ENCODE data around the gene ETV5. TPM values are rescaled to one million over a fixed set of nuclear protein-coding genes. Genes with fewer than 3 reads are reported as not detected.

ETV5 gene
- total and polyA plus RNA-seq, 2 donors (not counting 3 experiments of a cell fraction or from before 2014, with no cell fraction given), result 8.8 to 40.9 TPM

DNA sequence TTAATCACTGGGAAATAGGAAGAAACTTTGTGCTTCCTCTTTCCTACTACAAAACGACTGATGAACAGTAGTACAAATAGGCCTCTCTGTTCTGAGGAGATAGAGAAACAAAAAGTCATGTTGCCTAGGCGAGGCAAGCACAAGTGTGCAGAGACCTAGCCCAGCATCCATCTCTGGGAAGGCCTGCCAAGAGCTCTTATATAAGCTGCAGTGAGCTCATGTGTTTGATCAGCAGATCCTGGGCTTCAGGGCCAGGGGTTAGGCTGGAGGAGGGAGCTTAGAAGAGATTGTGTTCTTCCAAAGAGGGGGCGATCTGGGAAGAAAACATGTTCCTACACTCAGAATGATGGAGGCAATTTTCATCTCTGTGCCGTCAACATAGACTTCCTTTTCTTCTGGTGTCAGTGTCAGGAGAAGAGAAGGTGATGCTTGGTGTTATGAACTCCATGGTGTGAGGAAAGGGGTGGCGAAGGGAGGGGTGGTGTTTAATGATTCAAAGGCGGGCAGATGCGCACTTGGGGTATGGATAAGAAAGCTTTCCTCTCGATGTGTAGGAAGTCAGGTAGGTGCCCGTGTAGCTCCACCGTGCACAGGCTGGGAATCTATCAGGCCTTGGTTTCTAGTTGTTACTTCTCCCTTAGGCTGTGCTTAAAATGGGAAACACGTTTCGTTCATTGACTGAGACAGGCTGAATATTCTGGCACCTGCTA, 29.5 kb upstream of the ETV5 start:
- FAIRE-seq (no peak), DNase-seq (ENCODE audit: low read depth, low spot score) (no peak)
- Histone ChIP-seq H3K27me3 (ENCODE audit: control insufficient read depth in 2 of 2, insufficient read depth in 2 of 2, low read length in 2 of 2) (no peaks in the 10 kb centered on the region), H4K20me1 (replicated peaks; ENCODE audit: control insufficient read depth, extremely low read depth, insufficient read depth, low read length) (no peaks in the 10 kb centered on the region), H2AFZ (ENCODE audit: low read depth, low read length) (no peak overlapping the region), H3K36me3 (ENCODE audit: control insufficient read depth in 2 of 2, extremely low read depth in 1 of 2, insufficient read depth in 2 of 2, low read length in 2 of 2) (no peaks in the 10 kb centered on the region), H3K9me3 (replicated peaks; ENCODE audit: control insufficient read depth, insufficient read depth, low read length) (no peaks in the 10 kb centered on the region), H3K9ac (replicated peaks; ENCODE audit: extremely low read depth, insufficient read depth, low read length) (no peak overlapping the region), H3K9me1 (replicated peaks; ENCODE audit: control insufficient read depth, extremely low read depth, insufficient read depth, low read length) (no peaks in the 10 kb centered on the region), H3K4me1 (ENCODE audit: control insufficient read depth, extremely low read depth, insufficient read depth, low read length) (no peaks in the 10 kb centered on the region), H3K79me2 (ENCODE audit: control insufficient read depth, insufficient read depth, low read length) (no peaks in the 10 kb centered on the region), H3K4me2 (ENCODE audit: insufficient read depth, low read length) (no peak overlapping the region), H3K4me3 (replicated peaks in 1 of 3; ENCODE audit: insufficient read depth in 1 of 3, low read depth in 1 of 3, low read length in 3 of 3) (no peak overlapping the region), H3K27ac (ENCODE audit: insufficient read depth, low read depth, low read length) (no peak overlapping the region)
- TF ChIP-seq POLR2A (IDR thresholded peaks at IDR 0.05; ENCODE audit: low read depth, low read length) (no peak), FOS (IDR thresholded peaks at IDR 0.05; ENCODE audit: borderline replicate concordance, insufficient read depth, low read length) (no peak), JUN (IDR thresholded peaks at IDR 0.05; ENCODE audit: borderline replicate concordance, insufficient read depth, insufficient read length, low read depth) (no peak), MYC (IDR thresholded peaks at IDR 0.05; ENCODE audit: low read depth, low read length) (no peak), POLR2AphosphoS5 (IDR thresholded peaks at IDR 0.05; ENCODE audit: insufficient read depth, low read depth, low read length) (no peak), EZH2 (IDR thresholded peaks at IDR 0.05; ENCODE audit: borderline replicate concordance, low read depth, low read length, severe bottlenecking) (no peak), GATA2 (IDR thresholded peaks at IDR 0.05; ENCODE audit: insufficient read depth, insufficient read length, low read depth, low read length) (no peak)
- TF ChIP-seq, protein P1, sequence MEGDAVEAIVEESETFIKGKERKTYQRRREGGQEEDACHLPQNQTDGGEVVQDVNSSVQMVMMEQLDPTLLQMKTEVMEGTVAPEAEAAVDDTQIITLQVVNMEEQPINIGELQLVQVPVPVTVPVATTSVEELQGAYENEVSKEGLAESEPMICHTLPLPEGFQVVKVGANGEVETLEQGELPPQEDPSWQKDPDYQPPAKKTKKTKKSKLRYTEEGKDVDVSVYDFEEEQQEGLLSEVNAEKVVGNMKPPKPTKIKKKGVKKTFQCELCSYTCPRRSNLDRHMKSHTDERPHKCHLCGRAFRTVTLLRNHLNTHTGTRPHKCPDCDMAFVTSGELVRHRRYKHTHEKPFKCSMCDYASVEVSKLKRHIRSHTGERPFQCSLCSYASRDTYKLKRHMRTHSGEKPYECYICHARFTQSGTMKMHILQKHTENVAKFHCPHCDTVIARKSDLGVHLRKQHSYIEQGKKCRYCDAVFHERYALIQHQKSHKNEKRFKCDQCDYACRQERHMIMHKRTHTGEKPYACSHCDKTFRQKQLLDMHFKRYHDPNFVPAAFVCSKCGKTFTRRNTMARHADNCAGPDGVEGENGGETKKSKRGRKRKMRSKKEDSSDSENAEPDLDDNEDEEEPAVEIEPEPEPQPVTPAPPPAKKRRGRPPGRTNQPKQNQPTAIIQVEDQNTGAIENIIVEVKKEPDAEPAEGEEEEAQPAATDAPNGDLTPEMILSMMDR (IDR thresholded peaks at IDR 0.05; ENCODE audit: extremely low read depth in 1 of 2, insufficient read depth in 1 of 2, low read depth in 1 of 2, low read length in 2 of 2), result no peak
- TF ChIP-seq, protein P2, sequence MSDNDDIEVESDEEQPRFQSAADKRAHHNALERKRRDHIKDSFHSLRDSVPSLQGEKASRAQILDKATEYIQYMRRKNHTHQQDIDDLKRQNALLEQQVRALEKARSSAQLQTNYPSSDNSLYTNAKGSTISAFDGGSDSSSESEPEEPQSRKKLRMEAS (IDR thresholded peaks at IDR 0.05; ENCODE audit: insufficient read depth, insufficient read length), result no peak
- dilution Hi-C loops (cut with MboI; ENCODE audit: extremely low pct_ligation_motif_present, low sequenced_read_pairs) (no loop called here), intact Hi-C loops (cut with micrococcal nuclease) (no loop called here)
- ChIA-PET CTCF (interaction anchor here (0.9 to 1.4 kb wide), 2 partner anchors 19 to 195 kb away, joined by 3 to 4 read pairs; no protein-coding TSS in a partner anchor), POLR2A (no interaction called here)
- no TSS peak for BruUV-seq (replicated peaks)
